Liver (tissue), 9 donors: ENCODE data around the gene CHST13. TPM values are rescaled to one million over a fixed set of nuclear protein-coding genes. Genes with fewer than 3 reads are reported as not detected.

Experiments
- DNase-seq: peaks from one replicate; pipeline ENCODE4 v3.0.0-alpha.2; 2017; ENCODE audit warnings: low spot score
- H3K27ac ChIP-seq, 2 donors: one replicate each; pipeline ENCODE4 v1.7.0; 2013; ENCODE audit warnings: inconsistent platforms in 2 of 2, low read length in 2 of 2, control low read depth in 1 of 2, low read depth in 1 of 2, mild to moderate bottlenecking in 1 of 2
- H3K27me3 ChIP-seq, 4 donors: one replicate each; pipeline versions ENCODE4 v1.6.1 to v1.7.0; 2013; ENCODE audit warnings: low read length in 3 of 4, inconsistent platforms in 1 of 4, mild to moderate bottlenecking in 1 of 4, moderate library complexity in 1 of 4; ENCODE audit not compliant: control insufficient read depth in 4 of 4, insufficient read depth in 4 of 4
- H3K36me3 ChIP-seq, 4 donors: one replicate each; pipeline versions ENCODE4 v1.6.1 to v1.7.0; 2013; ENCODE audit warnings: low read length in 3 of 4, mild to moderate bottlenecking in 3 of 4, low read depth in 1 of 4, moderate library complexity in 1 of 4; ENCODE audit not compliant: control insufficient read depth in 4 of 4, insufficient read depth in 3 of 4
- H3K4me1 ChIP-seq, 4 donors: one replicate each; pipeline versions ENCODE4 v1.6.1 to v1.7.0; 2013; ENCODE audit warnings: low read length in 3 of 4, mild to moderate bottlenecking in 3 of 4, moderate library complexity in 1 of 4; ENCODE audit not compliant: control insufficient read depth in 4 of 4, insufficient read depth in 4 of 4
- H3K4me3 ChIP-seq, 3 donors: one replicate each; pipeline versions ENCODE4 v1.6.1 to v1.7.0; 2013; ENCODE audit warnings: low read length in 3 of 3, control low read depth in 1 of 3, low read depth in 1 of 3, mild to moderate bottlenecking in 1 of 3
- H3K9ac ChIP-seq, 2 donors: one replicate each; pipeline ENCODE4 v1.7.0; 2013; ENCODE audit warnings: low read length in 2 of 2, mild to moderate bottlenecking in 2 of 2, moderate library complexity in 2 of 2, control low read depth in 1 of 2, low read depth in 1 of 2
- H3K9me3 ChIP-seq, 4 donors: one replicate each; pipeline versions ENCODE4 v1.6.1 to v1.7.0; 2013; ENCODE audit warnings: low read length in 3 of 4; ENCODE audit not compliant: control insufficient read depth in 4 of 4
- CTCF ChIP-seq: fragments of 150-350 bp; IDR thresholded peaks from 2 replicates; pipeline ENCODE4 v1.5.1; 2017; ENCODE audit warnings: improper control_type of control experiment, low read depth, low read length; ENCODE audit not compliant: missing input control
- EGR1 ChIP-seq, 2 donors: IDR thresholded peaks; 2 replicates each; pipeline ENCODE4 v1.6.1; 2016 to 2018; ENCODE audit warnings: antibody characterized with exemption in 2 of 2, low read depth in 2 of 2
- FOXA1 ChIP-seq: IDR thresholded peaks from 2 replicates; pipeline ENCODE4 v1.6.1; 2016; ENCODE audit warnings: antibody characterized with exemption
- HNF4G ChIP-seq: IDR thresholded peaks from 2 replicates; pipeline ENCODE4 v1.6.1; 2016; ENCODE audit warnings: antibody characterized with exemption
- JUND ChIP-seq, 2 donors: IDR thresholded peaks; 2 replicates each; pipeline ENCODE4 v1.6.1; 2016; ENCODE audit warnings: antibody characterized with exemption in 2 of 2
- NR2F2 ChIP-seq: IDR thresholded peaks from 2 replicates; pipeline ENCODE4 v1.6.1; 2016; ENCODE audit warnings: antibody characterized with exemption
- REST ChIP-seq: IDR thresholded peaks from 2 replicates; pipeline ENCODE4 v1.6.1; 2016; ENCODE audit warnings: antibody characterized with exemption, mild to moderate bottlenecking
- RXRA ChIP-seq, 2 donors: IDR thresholded peaks; 2 replicates each; pipeline ENCODE4 v1.6.1; 2017 to 2018; ENCODE audit warnings: antibody characterized with exemption in 2 of 2, mild to moderate bottlenecking in 1 of 2
- TAF1 ChIP-seq: conservative IDR thresholded peaks from 2 replicates; pipeline ENCODE4 v1.6.1; 2016; ENCODE audit warnings: antibody characterized with exemption, mild to moderate bottlenecking
- YY1 ChIP-seq: IDR thresholded peaks from 2 replicates; pipeline ENCODE4 v1.6.1; 2016; ENCODE audit warnings: antibody characterized with exemption, mild to moderate bottlenecking
- ZBTB33 ChIP-seq: IDR thresholded peaks from 2 replicates; pipeline ENCODE4 v1.6.1; 2016; ENCODE audit warnings: antibody characterized with exemption
- WGBS: extraction: QIAGEN DNeasy Blood & Tissue Kit; methylation state at CpG from one replicate; pipeline ENCODE4 v1.1.7; 2013; 5-methylcytosine and 5-hydroxymethylcytosine counted together
- polyA plus RNA-seq, 2 donors: library from polyadenylated mRNA; stranded (reverse) in 1 of 2; unstranded in 1 of 2; fragments of 200-250 nt in 1 of 2; fragments of >200 nt in 1 of 2; fragmentation: Nextera tagmentation in 1 of 2; extraction: Ambion mirVana in 1 of 2; gene quantifications; one replicate each; pipeline versions ENCODE4 v1.2.1 to v1.2.3, GENCODE V29; 2013 to 2015
- total RNA-seq, 2 donors: library from RNA; depleted of rRNA; stranded (reverse); fragments of >200 nt; gene quantifications; one replicate each; pipeline ENCODE4 v1.2.3, GENCODE V29; 2014
- TF ChIP-seq, protein P1 (sequence below): IDR thresholded peaks from 2 replicates; pipeline ENCODE4 v1.6.1; 2016; ENCODE audit warnings: antibody characterized with exemption
- donor health status: healthy.
- donor health status: healthy.
- donor health status: healthy.
- donor health status: healthy.
- donor health status: healthy.

The CHST13 gene
- total and polyA plus RNA-seq, 4 donors = 19.7 to 39.1 (median 25.2) TPM

- H3K9me3 ChIP-seq = no peaks in the 10 kb centered on the region
- H3K9ac ChIP-seq = no peak overlapping the region
- no peaks in the 10 kb centered on the region for H3K27me3 ChIP-seq
- no peak for TF ChIP-seq CTCF
- no peak for TF ChIP-seq RXRA (IDR thresholded peaks at IDR 0.05)
- no peak for TF ChIP-seq HNF4G
- TF ChIP-seq ZBTB33 = no peak
- TF ChIP-seq REST = no peak
- TF ChIP-seq EGR1 (IDR thresholded peaks at IDR 0.05; ENCODE audit: low read depth in 2 of 2) = no peak
- TF ChIP-seq JUND (IDR thresholded peaks at IDR 0.05) = no peak
- H3K27ac ChIP-seq = peak overlapping the region; percentile 83 to 92
- H3K4me3 ChIP-seq = no peak overlapping the region
- peaks cover 0 to 9% (median 1%) of the 10 kb centered on the region in 4 donors for H3K36me3 ChIP-seq
- no peak for DNase-seq
- 66% methylated on average over 9 of the region's 9 CpGs for WGBS
- H3K4me1 ChIP-seq = peaks cover 2 to 41% (median 20%) of the 10 kb centered on the region in 4 donors
These were observed 14.4 kb downstream of the CHST13 start for GRCh38 chr3:126538316-126538715.

GRCh38 chr3:126538966-126539365 lies 15.0 kb downstream of the CHST13 start:
- Histone ChIP-seq H3K27ac (peak overlapping the region in 1 of 2 donors; percentile 83), H3K4me3 (no peak overlapping the region), H3K9ac (no peak overlapping the region), H3K9me3 (no peaks in the 10 kb centered on the region), H3K36me3 (peaks cover 0 to 10% (median 1%) of the 10 kb centered on the region in 4 donors), H3K27me3 (no peaks in the 10 kb centered on the region), H3K4me1 (peaks cover 2 to 37% (median 20%) of the 10 kb centered on the region in 4 donors)
- TF ChIP-seq HNF4G = no peak
- no peak for TF ChIP-seq JUND (IDR thresholded peaks at IDR 0.05)
- no peak for TF ChIP-seq TAF1
- no peak for TF ChIP-seq REST
- TF ChIP-seq EGR1 (IDR thresholded peaks at IDR 0.05; ENCODE audit: low read depth in 2 of 2) = no peak
- no peak for TF ChIP-seq FOXA1
- TF ChIP-seq, protein P1, sequence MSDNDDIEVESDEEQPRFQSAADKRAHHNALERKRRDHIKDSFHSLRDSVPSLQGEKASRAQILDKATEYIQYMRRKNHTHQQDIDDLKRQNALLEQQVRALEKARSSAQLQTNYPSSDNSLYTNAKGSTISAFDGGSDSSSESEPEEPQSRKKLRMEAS = no peak
- TF ChIP-seq YY1 = no peak
- no peak for TF ChIP-seq ZBTB33
- no peak for TF ChIP-seq RXRA (IDR thresholded peaks at IDR 0.05)
- TF ChIP-seq CTCF = no peak
- TF ChIP-seq NR2F2 = no peak
- DNase-seq = no peak
- WGBS = 65% methylated on average over 5 of the region's 5 CpGs
